SK-N-SH treated with all-trans-retinoic acid at 6 μM for 48 hours (cell line): ENCODE measurements around the gene SRSF1.

Source experiments
- ARNTL ChIP-seq: fragments of 450-650 bp; formaldehyde crosslinking; IDR thresholded peaks from 2 replicates; pipeline ENCODE4 v1.5.0; 2020; ENCODE audit warnings: low read depth, mild to moderate bottlenecking, moderate library complexity, borderline replicate concordance
- BACH2 ChIP-seq: fragments of 250-450 bp; sonication (Bioruptor Pico); IDR thresholded peaks from 2 replicates; pipeline ENCODE4 v1.9.0; 2021; ENCODE audit warnings: mild to moderate bottlenecking, borderline replicate concordance
- ESRRG ChIP-seq: fragments of 250-450 bp; sonication (Bioruptor Pico); IDR thresholded peaks from 2 replicates; pipeline ENCODE4 v1.6.1; 2021; ENCODE audit warnings: mild to moderate bottlenecking
- GLIS3 ChIP-seq: fragments of 250-450 bp; sonication (Bioruptor Pico); IDR thresholded peaks from 2 replicates; pipeline ENCODE4 v1.5.0; 2020; ENCODE audit warnings: mild to moderate bottlenecking, moderate library complexity
- ISL1 ChIP-seq: fragments of 250-450 bp; sonication (Bioruptor Pico); IDR thresholded peaks from 2 replicates; pipeline ENCODE4 v2.1.2; 2022; ENCODE audit warnings: mild to moderate bottlenecking, moderate library complexity
- POU6F1 ChIP-seq: fragments of 250-450 bp; sonication (Bioruptor Pico); IDR thresholded peaks from 2 replicates; pipeline ENCODE4 v1.8.0; 2021; ENCODE audit warnings: low read depth, mild to moderate bottlenecking, moderate library complexity, borderline replicate concordance
- PPARA ChIP-seq: fragments of 250-450 bp; sonication (Bioruptor Pico); IDR thresholded peaks from 2 replicates; pipeline ENCODE4 v1.5.0; 2020; ENCODE audit warnings: mild to moderate bottlenecking, borderline replicate concordance
- SNAI2 ChIP-seq: fragments of 250-450 bp; sonication (Bioruptor Pico); IDR thresholded peaks from 2 replicates; pipeline ENCODE4 v1.5.0; 2020; ENCODE audit warnings: mild to moderate bottlenecking, moderate library complexity
- ZFP3 ChIP-seq: fragments of 250-450 bp; sonication (Bioruptor Pico); IDR thresholded peaks from 2 replicates; pipeline ENCODE4 v1.5.0; 2020; ENCODE audit warnings: mild to moderate bottlenecking, moderate library complexity
- ZFP30 ChIP-seq: fragments of 450-650 bp; formaldehyde crosslinking; IDR thresholded peaks from 2 replicates; pipeline ENCODE4 v1.5.0; 2022; ENCODE audit warnings: mild to moderate bottlenecking, moderate library complexity
- ZNF565 ChIP-seq: fragments of 450-650 bp; formaldehyde crosslinking; conservative IDR thresholded peaks from 2 replicates; pipeline ENCODE4 v1.5.0; 2020; ENCODE audit warnings: low read depth, mild to moderate bottlenecking, moderate library complexity
- TF ChIP-seq, protein P1 (sequence below): fragments of 250-450 bp; sonication (Bioruptor Pico); IDR thresholded peaks from 2 replicates; pipeline ENCODE4 v1.5.1; 2020; ENCODE audit warnings: low read depth, mild to moderate bottlenecking, moderate library complexity
- TF ChIP-seq, protein P2 (sequence below): fragments of 250-450 bp; sonication (Bioruptor Pico); IDR thresholded peaks from 2 replicates; pipeline ENCODE4 v1.5.0; 2020; ENCODE audit warnings: mild to moderate bottlenecking, moderate library complexity
- TF ChIP-seq, protein P3 (sequence below): fragments of 250-450 bp; sonication (Bioruptor Pico); IDR thresholded peaks from 2 replicates; pipeline ENCODE4 v1.8.0; 2020; ENCODE audit warnings: mild to moderate bottlenecking, moderate library complexity, borderline replicate concordance

DNA sequence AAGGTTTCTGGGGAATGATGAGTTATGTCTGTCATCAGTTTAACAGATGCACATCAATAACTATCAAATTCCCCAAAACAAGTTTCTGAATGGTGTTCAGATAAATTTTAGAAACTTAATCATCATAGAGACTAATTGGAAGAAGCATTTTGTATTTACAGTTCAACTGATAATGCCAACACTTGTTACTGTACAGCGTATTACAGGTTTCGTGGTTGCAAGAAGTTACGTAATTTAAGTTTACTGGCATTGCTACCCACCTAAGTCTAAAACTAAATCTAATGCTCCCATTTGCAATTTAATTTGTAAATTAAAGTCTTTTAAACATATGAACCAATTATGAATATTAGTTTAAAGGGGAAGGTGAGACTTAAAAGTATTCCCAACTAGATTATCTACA is 3.0 kb downstream of the SRSF1 start:
- TF ChIP-seq, protein P1, sequence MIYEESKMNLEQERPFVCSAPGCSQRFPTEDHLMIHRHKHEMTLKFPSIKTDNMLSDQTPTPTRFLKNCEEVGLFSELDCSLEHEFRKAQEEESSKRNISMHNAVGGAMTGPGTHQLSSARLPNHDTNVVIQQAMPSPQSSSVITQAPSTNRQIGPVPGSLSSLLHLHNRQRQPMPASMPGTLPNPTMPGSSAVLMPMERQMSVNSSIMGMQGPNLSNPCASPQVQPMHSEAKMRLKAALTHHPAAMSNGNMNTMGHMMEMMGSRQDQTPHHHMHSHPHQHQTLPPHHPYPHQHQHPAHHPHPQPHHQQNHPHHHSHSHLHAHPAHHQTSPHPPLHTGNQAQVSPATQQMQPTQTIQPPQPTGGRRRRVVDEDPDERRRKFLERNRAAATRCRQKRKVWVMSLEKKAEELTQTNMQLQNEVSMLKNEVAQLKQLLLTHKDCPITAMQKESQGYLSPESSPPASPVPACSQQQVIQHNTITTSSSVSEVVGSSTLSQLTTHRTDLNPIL (CRISPR knock-in tag), result no peak
- no peak for TF ChIP-seq ZNF565 (CRISPR knock-in tag)
- TF ChIP-seq ISL1, result no peak
- no peak for TF ChIP-seq ARNTL
- no peak for TF ChIP-seq PPARA (CRISPR knock-in tag)
- TF ChIP-seq, protein P2, sequence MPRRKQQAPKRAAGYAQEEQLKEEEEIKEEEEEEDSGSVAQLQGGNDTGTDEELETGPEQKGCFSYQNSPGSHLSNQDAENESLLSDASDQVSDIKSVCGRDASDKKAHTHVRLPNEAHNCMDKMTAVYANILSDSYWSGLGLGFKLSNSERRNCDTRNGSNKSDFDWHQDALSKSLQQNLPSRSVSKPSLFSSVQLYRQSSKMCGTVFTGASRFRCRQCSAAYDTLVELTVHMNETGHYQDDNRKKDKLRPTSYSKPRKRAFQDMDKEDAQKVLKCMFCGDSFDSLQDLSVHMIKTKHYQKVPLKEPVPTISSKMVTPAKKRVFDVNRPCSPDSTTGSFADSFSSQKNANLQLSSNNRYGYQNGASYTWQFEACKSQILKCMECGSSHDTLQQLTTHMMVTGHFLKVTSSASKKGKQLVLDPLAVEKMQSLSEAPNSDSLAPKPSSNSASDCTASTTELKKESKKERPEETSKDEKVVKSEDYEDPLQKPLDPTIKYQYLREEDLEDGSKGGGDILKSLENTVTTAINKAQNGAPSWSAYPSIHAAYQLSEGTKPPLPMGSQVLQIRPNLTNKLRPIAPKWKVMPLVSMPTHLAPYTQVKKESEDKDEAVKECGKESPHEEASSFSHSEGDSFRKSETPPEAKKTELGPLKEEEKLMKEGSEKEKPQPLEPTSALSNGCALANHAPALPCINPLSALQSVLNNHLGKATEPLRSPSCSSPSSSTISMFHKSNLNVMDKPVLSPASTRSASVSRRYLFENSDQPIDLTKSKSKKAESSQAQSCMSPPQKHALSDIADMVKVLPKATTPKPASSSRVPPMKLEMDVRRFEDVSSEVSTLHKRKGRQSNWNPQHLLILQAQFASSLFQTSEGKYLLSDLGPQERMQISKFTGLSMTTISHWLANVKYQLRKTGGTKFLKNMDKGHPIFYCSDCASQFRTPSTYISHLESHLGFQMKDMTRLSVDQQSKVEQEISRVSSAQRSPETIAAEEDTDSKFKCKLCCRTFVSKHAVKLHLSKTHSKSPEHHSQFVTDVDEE (CRISPR knock-in tag), result no peak
- TF ChIP-seq BACH2 (CRISPR knock-in tag), result no peak
- no peak for TF ChIP-seq ZFP3
- TF ChIP-seq, protein P3, sequence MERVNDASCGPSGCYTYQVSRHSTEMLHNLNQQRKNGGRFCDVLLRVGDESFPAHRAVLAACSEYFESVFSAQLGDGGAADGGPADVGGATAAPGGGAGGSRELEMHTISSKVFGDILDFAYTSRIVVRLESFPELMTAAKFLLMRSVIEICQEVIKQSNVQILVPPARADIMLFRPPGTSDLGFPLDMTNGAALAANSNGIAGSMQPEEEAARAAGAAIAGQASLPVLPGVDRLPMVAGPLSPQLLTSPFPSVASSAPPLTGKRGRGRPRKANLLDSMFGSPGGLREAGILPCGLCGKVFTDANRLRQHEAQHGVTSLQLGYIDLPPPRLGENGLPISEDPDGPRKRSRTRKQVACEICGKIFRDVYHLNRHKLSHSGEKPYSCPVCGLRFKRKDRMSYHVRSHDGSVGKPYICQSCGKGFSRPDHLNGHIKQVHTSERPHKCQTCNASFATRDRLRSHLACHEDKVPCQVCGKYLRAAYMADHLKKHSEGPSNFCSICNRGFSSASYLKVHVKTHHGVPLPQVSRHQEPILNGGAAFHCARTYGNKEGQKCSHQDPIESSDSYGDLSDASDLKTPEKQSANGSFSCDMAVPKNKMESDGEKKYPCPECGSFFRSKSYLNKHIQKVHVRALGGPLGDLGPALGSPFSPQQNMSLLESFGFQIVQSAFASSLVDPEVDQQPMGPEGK (CRISPR knock-in tag), result no peak
- no peak for TF ChIP-seq GLIS3
- no peak for TF ChIP-seq ESRRG (CRISPR knock-in tag)
- no peak for TF ChIP-seq ZFP30 (CRISPR knock-in tag)
- no peak for TF ChIP-seq POU6F1 (CRISPR knock-in tag)
- TF ChIP-seq SNAI2 (CRISPR knock-in tag), result no peak
